B cell (primary cell): ENCODE results near the gene TSKU.

Experiments used
- EZH2 ChIP-seq: IDR thresholded peaks from 2 replicates; pipeline ENCODE4 v1.6.1; 2012; ENCODE audit warnings: borderline replicate concordance, low read depth, mild to moderate bottlenecking, moderate library complexity, low read length; ENCODE audit not compliant: insufficient read depth, poor library complexity, severe bottlenecking
- TF ChIP-seq, protein P1 (sequence below): fragments of 200-600 bp; IDR thresholded peaks from one replicate; pipeline ENCODE4 v1.8.0; 2022; ENCODE audit warnings: antibody characterized with exemption, mild to moderate bottlenecking

DNA sequence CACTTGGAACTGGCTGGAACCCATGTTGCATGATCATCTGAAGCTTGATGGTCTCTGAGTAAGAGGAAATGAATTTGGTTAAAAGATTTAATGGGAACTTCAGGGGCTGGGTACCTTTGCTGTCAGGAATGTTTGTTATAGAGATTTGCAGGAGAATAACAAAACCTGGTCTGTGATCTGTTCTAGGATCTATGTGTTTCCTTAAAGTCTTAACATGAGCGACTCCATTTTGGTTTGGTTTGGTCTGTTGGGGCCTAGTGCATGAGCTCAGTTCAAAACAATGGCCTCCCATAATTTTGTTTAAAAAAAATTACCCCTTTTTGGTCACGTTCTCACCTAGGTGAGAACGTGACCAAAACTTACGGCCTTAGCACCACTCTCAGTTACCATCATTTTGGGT, 28.1 kb downstream of the TSKU start:
- TF ChIP-seq, protein P1, sequence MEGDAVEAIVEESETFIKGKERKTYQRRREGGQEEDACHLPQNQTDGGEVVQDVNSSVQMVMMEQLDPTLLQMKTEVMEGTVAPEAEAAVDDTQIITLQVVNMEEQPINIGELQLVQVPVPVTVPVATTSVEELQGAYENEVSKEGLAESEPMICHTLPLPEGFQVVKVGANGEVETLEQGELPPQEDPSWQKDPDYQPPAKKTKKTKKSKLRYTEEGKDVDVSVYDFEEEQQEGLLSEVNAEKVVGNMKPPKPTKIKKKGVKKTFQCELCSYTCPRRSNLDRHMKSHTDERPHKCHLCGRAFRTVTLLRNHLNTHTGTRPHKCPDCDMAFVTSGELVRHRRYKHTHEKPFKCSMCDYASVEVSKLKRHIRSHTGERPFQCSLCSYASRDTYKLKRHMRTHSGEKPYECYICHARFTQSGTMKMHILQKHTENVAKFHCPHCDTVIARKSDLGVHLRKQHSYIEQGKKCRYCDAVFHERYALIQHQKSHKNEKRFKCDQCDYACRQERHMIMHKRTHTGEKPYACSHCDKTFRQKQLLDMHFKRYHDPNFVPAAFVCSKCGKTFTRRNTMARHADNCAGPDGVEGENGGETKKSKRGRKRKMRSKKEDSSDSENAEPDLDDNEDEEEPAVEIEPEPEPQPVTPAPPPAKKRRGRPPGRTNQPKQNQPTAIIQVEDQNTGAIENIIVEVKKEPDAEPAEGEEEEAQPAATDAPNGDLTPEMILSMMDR = no peak
- no peak for TF ChIP-seq EZH2
